DOHH2 (cell line): ENCODE results near the gene DCTN3.

Experiments used
- H3F3A ChIP-seq: fragments of 200-600 bp; sonication (generic), shearing (Covaris generic); 2 replicates; pipeline ENCODE4 v1.6.0; 2016; ENCODE audit warnings: antibody characterized with exemption, mild to moderate bottlenecking; ENCODE audit not compliant: control insufficient read depth, insufficient read depth
- H3K27ac ChIP-seq: fragments of 200-600 bp; sonication (generic); 2 replicates; pipeline ENCODE4 v1.5.1; 2014; ENCODE audit warnings: low read depth, mild to moderate bottlenecking, low read length, moderate library complexity
- H3K27me3 ChIP-seq: fragments of 200-600 bp; sonication (generic); 2 replicates; pipeline ENCODE4 v1.6.1; 2014; ENCODE audit warnings: mild to moderate bottlenecking, low read length, mixed read lengths; ENCODE audit not compliant: control insufficient read depth
- H3K36me3 ChIP-seq: fragments of 200-600 bp; sonication (generic); 2 replicates; pipeline ENCODE4 v1.6.1; 2014; ENCODE audit warnings: mild to moderate bottlenecking, low read length, moderate library complexity, mixed read lengths; ENCODE audit not compliant: control insufficient read depth
- H3K4me1 ChIP-seq: fragments of 200-600 bp; sonication (generic); 2 replicates; pipeline ENCODE4 v1.6.1; 2014; ENCODE audit warnings: mild to moderate bottlenecking, low read length, mixed read lengths; ENCODE audit not compliant: control insufficient read depth
- H3K4me2 ChIP-seq: fragments of 200-600 bp; sonication (generic); 2 replicates; pipeline ENCODE4 v1.6.0; 2014; ENCODE audit warnings: mild to moderate bottlenecking, low read length, moderate library complexity
- H3K4me3 ChIP-seq: fragments of 200-600 bp; sonication (generic); 2 replicates; pipeline ENCODE4 v1.5.1; 2014; ENCODE audit warnings: mild to moderate bottlenecking, low read length, mixed read lengths
- H3K79me2 ChIP-seq: fragments of 200-600 bp; sonication (generic); 2 replicates; pipeline ENCODE4 v1.6.1; 2014; ENCODE audit warnings: mild to moderate bottlenecking, low read length, mixed read lengths; ENCODE audit not compliant: control insufficient read depth
- H3K9me2 ChIP-seq: fragments of 200-600 bp; sonication (generic); replicated peaks from 2 replicates; pipeline ENCODE4 v1.6.1; 2014; ENCODE audit warnings: mild to moderate bottlenecking, low read length, mixed read lengths; ENCODE audit not compliant: control insufficient read depth
- H3K9me3 ChIP-seq: fragments of 200-600 bp; sonication (generic); 2 replicates; pipeline ENCODE4 v1.6.1; 2014; ENCODE audit warnings: antibody characterized with exemption, low read length, mixed read lengths; ENCODE audit not compliant: control insufficient read depth, insufficient read depth
- H4K20me1 ChIP-seq: fragments of 200-600 bp; sonication (generic); 2 replicates; pipeline ENCODE4 v1.6.0; 2014; ENCODE audit warnings: low read depth, mild to moderate bottlenecking, antibody characterized with exemption, low read length, moderate library complexity; ENCODE audit not compliant: control insufficient read depth, insufficient read depth
- CTCF ChIP-seq: fragments of 200-600 bp; sonication (generic); IDR thresholded peaks from one replicate; pipeline ENCODE4 v1.5.1; 2014; ENCODE audit warnings: antibody characterized with exemption, mild to moderate bottlenecking, low read depth, low read length; ENCODE audit not compliant: poor library complexity, severe bottlenecking
- EZH2phosphoT487 ChIP-seq: fragments of 200-600 bp; sonication (generic); IDR thresholded peaks from 2 replicates; pipeline ENCODE4 v1.6.1; 2017; ENCODE audit warnings: borderline replicate concordance, mild to moderate bottlenecking, antibody characterized with exemption, low read length, moderate library complexity, mixed read lengths

The DCTN3 gene

GRCh38 chr9:34592895-34593601, 27.2 kb downstream of the DCTN3 start:
- no peaks in the 10 kb centered on the region for H3F3A ChIP-seq
- H3K4me1 ChIP-seq = peaks cover 8% of the 10 kb centered on the region
- H3K9me2 ChIP-seq = no peaks in the 10 kb centered on the region
- no peaks in the 10 kb centered on the region for H3K36me3 ChIP-seq
- no peaks in the 10 kb centered on the region for H4K20me1 ChIP-seq
- H3K9me3 ChIP-seq = no peaks in the 10 kb centered on the region
- no peak overlapping the region for H3K27ac ChIP-seq
- H3K4me3 ChIP-seq = no peak overlapping the region
- H3K79me2 ChIP-seq = no peaks in the 10 kb centered on the region
- no peak overlapping the region for H3K4me2 ChIP-seq
- peaks cover 33% of the 10 kb centered on the region for H3K27me3 ChIP-seq
- TF ChIP-seq EZH2phosphoT487 (no peak), CTCF (no peak)

GRCh38 chr9:34591917-34592866, 28.1 kb downstream of the DCTN3 start:
- H3K27me3 ChIP-seq = peaks cover 42% of the 10 kb centered on the region
- no peaks in the 10 kb centered on the region for H3K9me2 ChIP-seq
- peak overlapping the region; percentile 41; the same call in 1 of the 2 replicates for H3K4me2 ChIP-seq
- H4K20me1 ChIP-seq = no peaks in the 10 kb centered on the region
- no peak overlapping the region for H3K27ac ChIP-seq
- TF ChIP-seq EZH2phosphoT487 = no peak
- TF ChIP-seq CTCF = peak; percentile 12
- H3K9me3 ChIP-seq = no peaks in the 10 kb centered on the region
- no peaks in the 10 kb centered on the region for H3K36me3 ChIP-seq
- peaks cover 8% of the 10 kb centered on the region for H3K4me1 ChIP-seq
- no peaks in the 10 kb centered on the region for H3K79me2 ChIP-seq
- H3F3A ChIP-seq = no peaks in the 10 kb centered on the region
- no peak overlapping the region for H3K4me3 ChIP-seq

- Histone ChIP-seq H3K27ac (no peak overlapping the region), H4K20me1 (no peaks in the 10 kb centered on the region), H3K9me2 (no peaks in the 10 kb centered on the region), H3K4me1 (peaks cover 8% of the 10 kb centered on the region), H3K36me3 (no peaks in the 10 kb centered on the region), H3K79me2 (no peaks in the 10 kb centered on the region), H3F3A (no peaks in the 10 kb centered on the region), H3K4me3 (no peak overlapping the region), H3K27me3 (peaks cover 50% of the 10 kb centered on the region), H3K9me3 (no peaks in the 10 kb centered on the region), H3K4me2 (peak overlapping the region; percentile 41; the same call in 1 of the 2 replicates)
- TF ChIP-seq EZH2phosphoT487 (peak; percentile 73; the same call in 1 of the 2 replicates), CTCF (peak; percentile 77)
Measured at GRCh38 chr9:34591248-34591916, 28.9 kb downstream of the DCTN3 start.
